ENCODE measurements around the gene SNED1.
"Not testable (repeated sequence)": the region's sequence is repeated elsewhere in the genome, so short reads cannot be mapped to it uniquely, and the experiment has no call there.

Gene SNED1

GRCh38 chr2:241088376-241088775 is 90.0 kb downstream of the SNED1 start:
- DNase-seq, result no peak

- no peak for DNase-seq
These were observed 90.6 kb downstream of the SNED1 start for GRCh38 chr2:241088791-241089732.

GRCh38 chr2:241091201-241091600 is 92.8 kb downstream of the SNED1 start:
- no peak for DNase-seq

- no peak for DNase-seq
These were observed 93.5 kb downstream of the SNED1 start for GRCh38 chr2:241091734-241092445.

GRCh38 chr2:241092677-241093076 is 94.3 kb downstream of the SNED1 start:
- no peak for DNase-seq

- not testable (repeated sequence) for DNase-seq
These were observed 94.8 kb downstream of the SNED1 start for GRCh38 chr2:241093133-241093781.

- DNase-seq, result no peak
These were observed 95.8 kb downstream of the SNED1 start for GRCh38 chr2:241094172-241094571.

- no peak for DNase-seq
These were observed 96.6 kb downstream of the SNED1 start for GRCh38 chr2:241094924-241095420.

GRCh38 chr2:241095594-241096290 is 97.3 kb downstream of the SNED1 start:
- DNase-seq, result no peak

- DNase-seq, result no peak
These were observed 98.6 kb downstream of the SNED1 start for GRCh38 chr2:241096979-241097378.

- DNase-seq, result no peak
These were observed 100.8 kb downstream of the SNED1 start for GRCh38 chr2:241099246-241099645.

- DNase-seq, result peak; percentile 88
These were observed 103.9 kb downstream of the SNED1 start, which contains the start of gene MTERF4 for GRCh38 chr2:241102239-241102803. Gene MTERF4, minus strand, starts transcription at chr2:241102287. Its CDS starts 14 bp downstream, at chr2:241102273.

- DNase-seq, result no peak
These were observed 104.8 kb downstream of the SNED1 start for GRCh38 chr2:241103176-241103595.

GRCh38 chr2:241104611-241105010 is 106.2 kb downstream of the SNED1 start:
- not testable (repeated sequence) for DNase-seq

- DNase-seq, result no peak
These were observed 107.2 kb downstream of the SNED1 start for GRCh38 chr2:241105641-241106040.

GRCh38 chr2:241107031-241107783 is 108.8 kb downstream of the SNED1 start:
- no peak for DNase-seq

GRCh38 chr2:241108271-241109209 is 110.1 kb downstream of the SNED1 start:
- no peak for DNase-seq

GRCh38 chr2:241109210-241110088 is 111.0 kb downstream of the SNED1 start:
- no peak for DNase-seq

GRCh38 chr2:241110089-241110606 is 111.7 kb downstream of the SNED1 start:
- no peak for DNase-seq
